Common myeloid progenitor, CD34-positive (primary cell): ENCODE measurements around the gene ASXL3.

Experiments used
- CTCF ChIA-PET: fragments of 350-600 bp; sonication (Branson Sonifier 250); formaldehyde crosslinking; loops from one replicate; lab custom pipeline; 2021; ENCODE audit warnings: antibody characterized with exemption; lab: Charles Lee
- POLR2A ChIA-PET: fragments of 350-600 bp; sonication (Branson Sonifier 250); formaldehyde crosslinking; loops from one replicate; lab custom pipeline; 2021; ENCODE audit warnings: antibody characterized with exemption; lab: Charles Lee
- DNase-seq, 3 donors: peaks; one replicate each; pipeline versions ENCODE4 v3.0.0 to v3.0.0-alpha.2; 2013
- H3K27ac ChIP-seq, 2 experiments: 1 replicate in 1 of 2; 2 replicates in 1 of 2; pipeline ENCODE4 v1.7.0; 2013; ENCODE audit warnings: inconsistent platforms in 2 of 2, low read length in 2 of 2, mild to moderate bottlenecking in 2 of 2, low read depth in 1 of 2, moderate library complexity in 1 of 2; ENCODE audit not compliant: severe bottlenecking in 2 of 2, insufficient read depth in 1 of 2, poor library complexity in 1 of 2
- H3K27me3 ChIP-seq, 5 experiments: replicated peaks in 2 of 5; 1 replicate in 3 of 5; 2 replicates in 2 of 5; pipeline versions ENCODE4 v1.6.1 to v1.7.0; 2013; ENCODE audit warnings: low read length in 4 of 5, mild to moderate bottlenecking in 2 of 5, moderate library complexity in 2 of 5, inconsistent platforms in 1 of 5; ENCODE audit not compliant: insufficient read depth in 5 of 5, control insufficient read depth in 4 of 5
- H3K36me3 ChIP-seq, 4 experiments: 1 replicate in 2 of 4; 2 replicates in 2 of 4; pipeline versions ENCODE4 v1.6.1 to v1.7.0; 2013; ENCODE audit warnings: low read length in 3 of 4, control low read depth in 1 of 4, mild to moderate bottlenecking in 1 of 4; ENCODE audit not compliant: control insufficient read depth in 4 of 4, insufficient read depth in 4 of 4
- H3K4me1 ChIP-seq, 4 experiments: 1 replicate in 3 of 4; 2 replicates in 1 of 4; pipeline versions ENCODE4 v1.6.1 to v1.7.1; 2013; ENCODE audit warnings: low read length in 3 of 4, mild to moderate bottlenecking in 3 of 4, control low read depth in 1 of 4, inconsistent platforms in 1 of 4, moderate library complexity in 1 of 4; ENCODE audit not compliant: control insufficient read depth in 4 of 4, insufficient read depth in 4 of 4; ENCODE audit errors: control extremely low read depth in 1 of 4
- H3K4me3 ChIP-seq, 7 experiments: 1 replicate in 4 of 7; 2 replicates in 3 of 7; pipeline versions ENCODE4 v1.5.1 to v1.7.0; 2013; ENCODE audit warnings: mild to moderate bottlenecking in 7 of 7, low read length in 6 of 7, moderate library complexity in 6 of 7, inconsistent platforms in 2 of 7, low read depth in 2 of 7, control low read depth in 1 of 7; ENCODE audit not compliant: insufficient read depth in 4 of 7, control insufficient read depth in 1 of 7; ENCODE audit errors: extremely low read depth in 1 of 7
- H3K9me3 ChIP-seq, 5 experiments: 1 replicate in 4 of 5; 2 replicates in 1 of 5; pipeline versions ENCODE4 v1.6.1 to v1.7.1; 2013; ENCODE audit warnings: low read length in 4 of 5, mild to moderate bottlenecking in 2 of 5, inconsistent platforms in 1 of 5, low read depth in 1 of 5, moderate library complexity in 1 of 5; ENCODE audit not compliant: control insufficient read depth in 4 of 5, insufficient read depth in 2 of 5; ENCODE audit errors: control extremely low read depth in 1 of 5
- WGBS: methylation state at CpG from one replicate; pipeline ENCODE4 v1.1.5; 2013; ENCODE audit not compliant: insufficient coverage; 5-methylcytosine and 5-hydroxymethylcytosine counted together

The ASXL3 gene

GRCh38 chr18:33735428-33735827 lies 157.4 kb downstream of the ASXL3 start:
- Histone ChIP-seq H3K9me3 (no peaks in the 10 kb centered on the region), H3K27ac (no peak overlapping the region), H3K4me1 (no peaks in the 10 kb centered on the region), H3K36me3 (no peaks in the 10 kb centered on the region), H3K4me3 (no peak overlapping the region), H3K27me3 (no peaks in the 10 kb centered on the region)
- ChIA-PET POLR2A (no interaction called here), CTCF (no interaction called here)
- WGBS = no CpG with 5 or more reads among the region's 1 CpG
- no peak for DNase-seq

- Histone ChIP-seq H3K27ac (no peak overlapping the region), H3K9me3 (no peaks in the 10 kb centered on the region), H3K4me3 (no peak overlapping the region), H3K4me1 (no peaks in the 10 kb centered on the region), H3K27me3 (no peaks in the 10 kb centered on the region), H3K36me3 (no peaks in the 10 kb centered on the region)
- WGBS = 93% methylated on average over 2 of the region's 2 CpGs
- DNase-seq = no peak
- POLR2A ChIA-PET = no interaction called here
- CTCF ChIA-PET = no interaction called here
These were observed 163.7 kb downstream of the ASXL3 start for GRCh38 chr18:33741760-33742159.

DNA sequence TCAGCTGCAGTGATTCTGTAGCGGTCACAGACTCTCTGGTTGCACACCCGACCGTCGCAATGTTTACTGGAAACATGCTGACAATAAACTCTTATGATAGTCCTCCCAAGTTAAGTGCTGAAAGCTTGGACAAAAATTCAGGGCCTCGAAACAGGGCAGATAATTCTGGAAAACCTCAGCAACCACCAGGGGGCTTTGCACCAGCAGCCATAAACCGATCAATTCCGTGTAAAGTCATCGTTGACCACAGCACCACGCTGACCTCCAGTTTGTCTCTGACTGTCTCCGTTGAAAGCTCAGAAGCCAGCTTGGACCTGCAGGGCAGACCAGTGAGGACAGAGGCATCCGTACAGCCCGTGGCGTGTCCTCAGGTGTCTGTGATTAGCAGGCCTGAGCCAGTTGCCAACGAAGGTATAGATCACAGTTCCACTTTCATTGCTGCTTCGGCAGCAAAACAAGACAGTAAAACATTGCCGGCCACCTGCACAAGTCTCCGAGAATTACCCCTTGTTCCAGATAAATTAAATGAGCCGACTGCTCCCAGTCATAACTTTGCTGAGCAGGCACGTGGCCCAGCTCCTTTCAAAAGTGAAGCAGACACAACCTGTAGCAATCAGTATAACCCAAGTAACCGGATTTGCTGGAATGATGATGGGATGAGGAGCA lies 166.1 kb downstream of the ASXL3 start:
- no peaks in the 10 kb centered on the region for H3K4me1 ChIP-seq
- ChIA-PET CTCF (interaction anchor here (1.0 kb wide), 1 partner anchor 11 kb away, joined by 4 read pairs; no protein-coding TSS in a partner anchor), POLR2A (no interaction called here)
- DNase-seq = no peak
- no peaks in the 10 kb centered on the region for H3K36me3 ChIP-seq
- H3K27ac ChIP-seq = no peak overlapping the region
- WGBS = 95% methylated on average over 20 of the region's 20 CpGs
- H3K9me3 ChIP-seq = no peaks in the 10 kb centered on the region
- no peak overlapping the region for H3K4me3 ChIP-seq
- H3K27me3 ChIP-seq = no peaks in the 10 kb centered on the region

GRCh38 chr18:33745151-33745795 lies 167.3 kb downstream of the ASXL3 start:
- ChIA-PET CTCF (interaction anchor here (0.8 to 1.0 kb wide), 2 partner anchors 9 to 10 kb away, joined by 3 to 4 read pairs; no protein-coding TSS in a partner anchor), POLR2A (no interaction called here)
- WGBS = 95% methylated on average over 8 of the region's 8 CpGs
- no peak for DNase-seq
- Histone ChIP-seq H3K4me3 (no peak overlapping the region), H3K4me1 (peaks cover 0 to 6% (median 2%) of the 10 kb centered on the region in 4 experiments), H3K9me3 (no peaks in the 10 kb centered on the region), H3K27ac (no peak overlapping the region), H3K36me3 (no peaks in the 10 kb centered on the region), H3K27me3 (no peaks in the 10 kb centered on the region)

GRCh38 chr18:33745871-33746545 lies 168.0 kb downstream of the ASXL3 start:
- Histone ChIP-seq H3K27ac (no peak overlapping the region), H3K4me1 (peaks cover 0 to 8% (median 2%) of the 10 kb centered on the region in 4 experiments), H3K27me3 (no peaks in the 10 kb centered on the region), H3K9me3 (no peaks in the 10 kb centered on the region), H3K4me3 (no peak overlapping the region), H3K36me3 (no peaks in the 10 kb centered on the region)
- ChIA-PET CTCF (interaction anchor here (0.8 kb wide), 1 partner anchor 8 kb away, joined by 3 read pairs; no protein-coding TSS in a partner anchor), POLR2A (no interaction called here)
- DNase-seq = no peak
- WGBS = 96% methylated on average over 9 of the region's 16 CpGs

DNA sequence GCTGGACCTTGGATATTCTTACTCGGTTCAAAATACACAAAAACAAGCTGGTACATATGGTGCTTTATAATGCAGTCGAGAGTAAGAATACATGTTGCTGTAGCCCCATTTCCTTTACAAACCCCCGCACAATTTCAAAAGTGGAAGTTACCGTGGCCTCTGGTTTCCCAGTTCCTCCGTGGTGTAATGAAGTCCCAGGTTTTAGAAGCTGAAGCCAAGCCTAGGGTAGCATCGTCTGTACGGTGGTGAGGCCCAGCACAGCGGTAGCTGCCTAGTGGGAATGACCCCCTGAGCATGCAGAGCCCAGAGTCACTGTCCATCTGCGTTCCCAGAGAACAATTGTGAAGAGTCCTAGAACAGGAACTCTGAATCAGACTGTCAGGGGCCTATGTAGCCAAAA lies 171.8 kb downstream of the ASXL3 start:
- 19% methylated on average over 7 of the region's 9 CpGs for WGBS

DNA sequence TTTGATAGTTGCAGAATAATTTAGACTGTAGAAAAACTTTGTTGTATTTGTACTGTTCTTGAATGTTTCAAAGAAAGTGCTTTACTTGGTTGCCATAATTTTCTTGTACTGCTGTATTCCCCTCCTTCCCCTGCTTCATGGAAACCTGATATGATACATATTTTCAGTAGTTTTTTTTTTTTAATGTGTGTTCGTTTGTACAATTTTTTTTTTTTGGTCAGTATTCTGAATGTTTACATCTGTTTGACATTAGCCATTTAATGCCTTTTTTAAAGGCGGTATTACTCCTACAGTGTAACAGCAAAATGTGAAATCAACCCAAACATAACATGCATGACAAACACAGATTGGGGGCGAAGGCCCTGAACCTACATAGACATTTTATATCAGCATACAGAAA lies 172.3 kb downstream of the ASXL3 start:
- Histone ChIP-seq H3K9me3 (no peaks in the 10 kb centered on the region), H3K36me3 (no peaks in the 10 kb centered on the region), H3K4me3 (no peak overlapping the region), H3K4me1 (peaks cover 0 to 8% (median 3%) of the 10 kb centered on the region in 4 experiments), H3K27me3 (no peaks in the 10 kb centered on the region), H3K27ac (no peak overlapping the region)
- no peak for DNase-seq
- POLR2A ChIA-PET = no interaction called here
- CTCF ChIA-PET = no interaction called here
- 100% methylated on average over 2 of the region's 3 CpGs for WGBS

More for the DNA sequence above, 171.8 kb downstream of the ASXL3 start:
- Histone ChIP-seq H3K36me3 (no peaks in the 10 kb centered on the region), H3K9me3 (no peaks in the 10 kb centered on the region), H3K27ac (no peak overlapping the region), H3K4me3 (peak overlapping the region in 2 of 7 experiments; percentile 1 to 58), H3K27me3 (no peaks in the 10 kb centered on the region), H3K4me1 (peaks cover 0 to 8% (median 3%) of the 10 kb centered on the region in 4 experiments)
- ChIA-PET POLR2A (no interaction called here), CTCF (no interaction called here)
- DNase-seq = peak in 2 of 3 donors; percentile 11 to 24
